ENCODE measurements around the gene NUMB.

Gene NUMB

GRCh38 chr14:73460691-73461127, 2.4 kb upstream of the NUMB start:
- Histone ChIP-seq H3K14ac (ENCODE audit: low read length) (no peak overlapping the region), H3K23ac (ENCODE audit: low read length) (no peak overlapping the region), H2AFZ (ENCODE audit: insufficient read depth, low read length, poor library complexity) (no peak overlapping the region), H3K36me3 (ENCODE audit: control insufficient read depth in 1 of 2, insufficient read depth in 2 of 2, low read length in 2 of 2) (no peaks in the 10 kb centered on the region), H3K4me1 (ENCODE audit: control insufficient read depth in 1 of 2, insufficient read depth in 2 of 2, low read length in 2 of 2) (peaks cover 2 to 3% of the 10 kb centered on the region in 2 experiments), H3K79me1 (ENCODE audit: low read length) (peaks cover 9% of the 10 kb centered on the region), H3K27me3 (ENCODE audit: insufficient read depth, low read length) (no peaks in the 10 kb centered on the region), H3K4ac (ENCODE audit: low read depth, low read length) (no peak overlapping the region), H2BK5ac (ENCODE audit: low read depth, low read length, poor library complexity) (no peak overlapping the region), H2BK120ac (ENCODE audit: insufficient read depth, low read length, poor library complexity) (no peak overlapping the region), H4K8ac (ENCODE audit: low read depth, low read length) (no peak overlapping the region), H3K27ac (ENCODE audit: low read depth, low read length) (no peak overlapping the region), H4K12ac (ENCODE audit: low read depth, low read length) (no peak overlapping the region), H3K9me3 (ENCODE audit: insufficient read depth, low read depth, low read length) (no peaks in the 10 kb centered on the region), H3K9ac (ENCODE audit: low read length) (no peak overlapping the region), H3K79me2 (ENCODE audit: control insufficient read depth, insufficient read depth, low read length, poor library complexity) (peaks cover 12% of the 10 kb centered on the region), H3K4me3 (ENCODE audit: low read depth, low read length) (no peak overlapping the region), H3K18ac (ENCODE audit: low read length) (no peak overlapping the region), H4K91ac (ENCODE audit: low read depth, low read length) (no peak overlapping the region), H2AK5ac (ENCODE audit: low read length) (no peak overlapping the region), H2BK12ac (ENCODE audit: low read length) (no peak overlapping the region), H3K4me2 (ENCODE audit: low read length) (no peak overlapping the region)
- WGBS (ENCODE audit: extremely low coverage, insufficient coverage, insufficient read length), result no CpG with 5 or more reads among the region's 2 CpGs
- DNase-seq, result no peak

- no peak overlapping the region for H2BK120ac ChIP-seq (ENCODE audit: insufficient read depth, low read length, poor library complexity)
- no peak overlapping the region for H2AK5ac ChIP-seq (ENCODE audit: low read length)
- no peak overlapping the region for H3K9ac ChIP-seq (ENCODE audit: low read length)
- H2BK5ac ChIP-seq (ENCODE audit: low read depth, low read length, poor library complexity), result no peak overlapping the region
- H3K14ac ChIP-seq (ENCODE audit: low read length), result no peak overlapping the region
- H3K23ac ChIP-seq (ENCODE audit: low read length), result no peak overlapping the region
- no peak overlapping the region for H3K18ac ChIP-seq (ENCODE audit: low read length)
- no CpG with 5 or more reads among the region's 4 CpGs for WGBS (ENCODE audit: extremely low coverage, insufficient coverage, insufficient read length)
- no peak overlapping the region for H2AFZ ChIP-seq (ENCODE audit: insufficient read depth, low read length, poor library complexity)
- peaks cover 2 to 3% of the 10 kb centered on the region in 2 experiments for H3K4me1 ChIP-seq (ENCODE audit: control insufficient read depth in 1 of 2, insufficient read depth in 2 of 2, low read length in 2 of 2)
- H4K12ac ChIP-seq (ENCODE audit: low read depth, low read length), result no peak overlapping the region
- H3K4ac ChIP-seq (ENCODE audit: low read depth, low read length), result no peak overlapping the region
- no peaks in the 10 kb centered on the region for H3K27me3 ChIP-seq (ENCODE audit: insufficient read depth, low read length)
- no peak overlapping the region for H3K4me2 ChIP-seq (ENCODE audit: low read length)
- H2BK12ac ChIP-seq (ENCODE audit: low read length), result no peak overlapping the region
- H3K79me2 ChIP-seq (ENCODE audit: control insufficient read depth, insufficient read depth, low read length, poor library complexity), result peaks cover 12% of the 10 kb centered on the region
- peaks cover 9% of the 10 kb centered on the region for H3K79me1 ChIP-seq (ENCODE audit: low read length)
- no peaks in the 10 kb centered on the region for H3K36me3 ChIP-seq (ENCODE audit: control insufficient read depth in 1 of 2, insufficient read depth in 2 of 2, low read length in 2 of 2)
- H3K9me3 ChIP-seq (ENCODE audit: insufficient read depth, low read depth, low read length), result no peaks in the 10 kb centered on the region
- H4K8ac ChIP-seq (ENCODE audit: low read depth, low read length), result no peak overlapping the region
- H3K4me3 ChIP-seq (ENCODE audit: low read depth, low read length), result no peak overlapping the region
- no peak overlapping the region for H3K27ac ChIP-seq (ENCODE audit: low read depth, low read length)
- no peak for DNase-seq
- H4K91ac ChIP-seq (ENCODE audit: low read depth, low read length), result no peak overlapping the region
Observed at GRCh38 chr14:73459959-73460358, 1.6 kb upstream of the NUMB start.

GRCh38 chr14:73457924-73458182, 493 bp downstream of the NUMB start:
- no peaks in the 10 kb centered on the region for H3K27me3 ChIP-seq (ENCODE audit: insufficient read depth, low read length)
- H3K27ac ChIP-seq (ENCODE audit: low read depth, low read length), result peak overlapping the region; percentile 81
- H2BK120ac ChIP-seq (ENCODE audit: insufficient read depth, low read length, poor library complexity), result peak overlapping the region; percentile 64
- H3K4me2 ChIP-seq (ENCODE audit: low read length), result peak overlapping the region; percentile 66
- no peak overlapping the region for H3K23ac ChIP-seq (ENCODE audit: low read length)
- no peak overlapping the region for H2BK12ac ChIP-seq (ENCODE audit: low read length)
- H3K4ac ChIP-seq (ENCODE audit: low read depth, low read length), result peak overlapping the region; percentile 87
- peak overlapping the region; percentile 83 for H3K18ac ChIP-seq (ENCODE audit: low read length)
- peak overlapping the region; percentile 80 for H4K91ac ChIP-seq (ENCODE audit: low read depth, low read length)
- no peak for DNase-seq
- H3K4me1 ChIP-seq (ENCODE audit: control insufficient read depth in 1 of 2, insufficient read depth in 2 of 2, low read length in 2 of 2), result peaks cover 0 to 2% of the 10 kb centered on the region in 2 experiments
- H3K36me3 ChIP-seq (ENCODE audit: control insufficient read depth in 1 of 2, insufficient read depth in 2 of 2, low read length in 2 of 2), result no peaks in the 10 kb centered on the region
- H3K4me3 ChIP-seq (ENCODE audit: low read depth, low read length), result peak overlapping the region; percentile 94
- H3K9me3 ChIP-seq (ENCODE audit: insufficient read depth, low read depth, low read length), result no peaks in the 10 kb centered on the region
- H2AK5ac ChIP-seq (ENCODE audit: low read length), result peak overlapping the region; percentile 3
- peak overlapping the region; percentile 79 for H3K9ac ChIP-seq (ENCODE audit: low read length)
- peaks cover 12% of the 10 kb centered on the region for H3K79me2 ChIP-seq (ENCODE audit: control insufficient read depth, insufficient read depth, low read length, poor library complexity)
- peak overlapping the region; percentile 90 for H3K14ac ChIP-seq (ENCODE audit: low read length)
- peak overlapping the region; percentile 70 for H2BK5ac ChIP-seq (ENCODE audit: low read depth, low read length, poor library complexity)
- peaks cover 9% of the 10 kb centered on the region for H3K79me1 ChIP-seq (ENCODE audit: low read length)
- peak overlapping the region; percentile 85 for H4K8ac ChIP-seq (ENCODE audit: low read depth, low read length)
- WGBS (ENCODE audit: extremely low coverage, insufficient coverage, insufficient read length), result no CpG with 5 or more reads among the region's 14 CpGs
- peak overlapping the region; percentile 82 for H4K12ac ChIP-seq (ENCODE audit: low read depth, low read length)
- peak overlapping the region; percentile 91 for H2AFZ ChIP-seq (ENCODE audit: insufficient read depth, low read length, poor library complexity)

- Histone ChIP-seq H2BK5ac (ENCODE audit: low read depth, low read length, poor library complexity) (peak overlapping the region; percentile 70), H3K9me3 (ENCODE audit: insufficient read depth, low read depth, low read length) (no peaks in the 10 kb centered on the region), H3K4ac (ENCODE audit: low read depth, low read length) (peak overlapping the region; percentile 87), H2BK120ac (ENCODE audit: insufficient read depth, low read length, poor library complexity) (peak overlapping the region; percentile 30), H4K8ac (ENCODE audit: low read depth, low read length) (peak overlapping the region; percentile 85), H3K14ac (ENCODE audit: low read length) (peak overlapping the region; percentile 90), H2AK5ac (ENCODE audit: low read length) (peak overlapping the region; percentile 3), H3K27me3 (ENCODE audit: insufficient read depth, low read length) (no peaks in the 10 kb centered on the region), H3K27ac (ENCODE audit: low read depth, low read length) (peak overlapping the region; percentile 81), H3K4me2 (ENCODE audit: low read length) (peak overlapping the region; percentile 66), H3K79me1 (ENCODE audit: low read length) (peaks cover 9% of the 10 kb centered on the region), H4K91ac (ENCODE audit: low read depth, low read length) (peak overlapping the region; percentile 80), H3K9ac (ENCODE audit: low read length) (peak overlapping the region; percentile 79), H2BK12ac (ENCODE audit: low read length) (no peak overlapping the region), H3K79me2 (ENCODE audit: control insufficient read depth, insufficient read depth, low read length, poor library complexity) (peaks cover 12% of the 10 kb centered on the region), H4K12ac (ENCODE audit: low read depth, low read length) (peak overlapping the region; percentile 82), H3K23ac (ENCODE audit: low read length) (no peak overlapping the region), H3K36me3 (ENCODE audit: control insufficient read depth in 1 of 2, insufficient read depth in 2 of 2, low read length in 2 of 2) (peaks cover under 1% of the 10 kb centered on the region in 2 experiments), H2AFZ (ENCODE audit: insufficient read depth, low read length, poor library complexity) (peak overlapping the region; percentile 91), H3K4me3 (ENCODE audit: low read depth, low read length) (peak overlapping the region; percentile 94), H3K4me1 (ENCODE audit: control insufficient read depth in 1 of 2, insufficient read depth in 2 of 2, low read length in 2 of 2) (no peaks in the 10 kb centered on the region), H3K18ac (ENCODE audit: low read length) (peak overlapping the region; percentile 83)
- DNase-seq, result peak; percentile 29 to 58
- WGBS (ENCODE audit: extremely low coverage, insufficient coverage, insufficient read length), result no CpG with 5 or more reads among the region's 24 CpGs
Observed at GRCh38 chr14:73457041-73457923, 1.1 kb downstream of the NUMB start.
